Uterus (tissue), 4 donors: Measurements from ENCODE around the gene SKIDA1. TPM values are rescaled to one million over a fixed set of nuclear protein-coding genes. Genes with fewer than 3 reads are reported as not detected.

Experiments used
- DNase-seq, 2 donors: peaks; one replicate each; pipeline ENCODE4 v3.0.0-alpha.2; 2019 to 2020
- H3K27ac ChIP-seq, 2 donors: fragments of 200-600 bp; sonication (generic); 1 replicate in 1 of 2; 2 replicates in 1 of 2; pipeline ENCODE4 v1.5.1; 2016 to 2018
- H3K27me3 ChIP-seq, 2 donors: fragments of 200-600 bp; sonication (generic); one replicate each; pipeline ENCODE4 v1.5.1; 2018 to 2019; ENCODE audit warnings: control low read depth in 1 of 2
- H3K36me3 ChIP-seq, 2 donors: fragments of 200-600 bp; sonication (generic); one replicate each; pipeline ENCODE4 v1.5.1; 2019; ENCODE audit warnings: control low read depth in 1 of 2
- H3K4me1 ChIP-seq, 2 donors: fragments of 200-600 bp; sonication (generic); one replicate each; pipeline ENCODE4 v1.5.1; 2018 to 2019; ENCODE audit warnings: control low read depth in 1 of 2
- H3K4me3 ChIP-seq, 2 donors: fragments of 200-600 bp; sonication (generic); 1 replicate in 1 of 2; 2 replicates in 1 of 2; pipeline ENCODE4 v1.5.1; 2018 to 2019; ENCODE audit warnings: mild to moderate bottlenecking in 1 of 2
- H3K9me3 ChIP-seq, 2 donors: fragments of 200-600 bp; sonication (generic); one replicate each; pipeline ENCODE4 v1.5.1; 2019; ENCODE audit warnings: control low read depth in 1 of 2
- CTCF ChIP-seq, 4 experiments: fragments of 200-600 bp in 2 of 4; fragments of 450-650 bp in 2 of 4; sonication (generic) in 2 of 4; IDR thresholded peaks; one replicate each; pipeline ENCODE4 v1.5.1; 2016 to 2019; ENCODE audit warnings: antibody characterized with exemption in 4 of 4, mild to moderate bottlenecking in 2 of 4, moderate library complexity in 1 of 4
- POLR2A ChIP-seq, 2 donors: fragments of 450-650 bp; IDR thresholded peaks; one replicate each; pipeline ENCODE4 v1.6.1; 2016; ENCODE audit warnings: antibody characterized with exemption in 2 of 2, mild to moderate bottlenecking in 1 of 2, moderate library complexity in 1 of 2
- intact Hi-C: fragments of 100-400 bp; cut with DNase I; formaldehyde crosslinking; loops from one replicate; pipeline ENCODE4 v1.15.1; 2023; ENCODE audit warnings: low total_unique reads
- total RNA-seq, 4 donors: library from RNA; depleted of rRNA in 3 of 4; stranded (reverse); fragments of >200 nt in 3 of 4; gene quantifications; one replicate each; pipeline versions ENCODE4 v1.1.0 to v1.2.4, GENCODE V29; 2014 to 2023
- donor health status: DM: yes; HTN: yes; CAD: no.

The SKIDA1 gene
- total RNA-seq, 4 donors from 2014 or later = 0.26 to 4.9 (median 1.6) TPM; not detected in 1

- Histone ChIP-seq H3K4me3 (peak overlapping the region; percentile 51 to 67), H3K27me3 (no peaks in the 10 kb centered on the region), H3K36me3 (no peaks in the 10 kb centered on the region), H3K27ac (peak overlapping the region; percentile 76 to 91), H3K4me1 (peaks cover 0 to 3% of the 10 kb centered on the region in 2 donors), H3K9me3 (no peaks in the 10 kb centered on the region)
- intact Hi-C loops = no loop called here
- no peak for TF ChIP-seq POLR2A (IDR thresholded peaks at IDR 0.05)
- TF ChIP-seq CTCF (IDR thresholded peaks at IDR 0.05) = no peak
- no peak for DNase-seq
Observed at GRCh38 chr10:21518641-21519396, 6.7 kb downstream of the SKIDA1 start.

GRCh38 chr10:21518149-21518640 is 7.3 kb downstream of the SKIDA1 start:
- DNase-seq = no peak
- Histone ChIP-seq H3K4me1 (peaks cover 0 to 3% of the 10 kb centered on the region in 2 donors), H3K9me3 (no peaks in the 10 kb centered on the region), H3K4me3 (peak overlapping the region; percentile 51 to 67), H3K36me3 (no peaks in the 10 kb centered on the region), H3K27me3 (no peaks in the 10 kb centered on the region), H3K27ac (peak overlapping the region; percentile 76 to 91)
- intact Hi-C loops = no loop called here
- TF ChIP-seq CTCF (IDR thresholded peaks at IDR 0.05) = no peak
- TF ChIP-seq POLR2A (IDR thresholded peaks at IDR 0.05) = no peak

GRCh38 chr10:21517134-21518031 is 8.1 kb downstream of the SKIDA1 start:
- peak overlapping the region; percentile 51 to 67 for H3K4me3 ChIP-seq
- peak overlapping the region; percentile 76 to 91 for H3K27ac ChIP-seq
- H3K4me1 ChIP-seq = peaks cover 0 to 3% of the 10 kb centered on the region in 2 donors
- peak; percentile 64 to 68 for DNase-seq
- peak in 2 of 4 experiments; percentile 11 to 25 for TF ChIP-seq CTCF (IDR thresholded peaks at IDR 0.05)
- no peak for TF ChIP-seq POLR2A (IDR thresholded peaks at IDR 0.05)
- no peaks in the 10 kb centered on the region for H3K36me3 ChIP-seq
- H3K9me3 ChIP-seq = no peaks in the 10 kb centered on the region
- H3K27me3 ChIP-seq = no peaks in the 10 kb centered on the region
- intact Hi-C loops = no loop called here

- no peaks in the 10 kb centered on the region for H3K36me3 ChIP-seq
- peak overlapping the region; percentile 76 to 91 for H3K27ac ChIP-seq
- no peaks in the 10 kb centered on the region for H3K27me3 ChIP-seq
- no peaks in the 10 kb centered on the region for H3K9me3 ChIP-seq
- DNase-seq = peak; percentile 46 to 55
- intact Hi-C loops = no loop called here
- TF ChIP-seq POLR2A (IDR thresholded peaks at IDR 0.05) (no peak), CTCF (IDR thresholded peaks at IDR 0.05) (no peak)
- peaks cover 0 to 3% of the 10 kb centered on the region in 2 donors for H3K4me1 ChIP-seq
- peak overlapping the region; percentile 51 to 67 for H3K4me3 ChIP-seq
Observed at GRCh38 chr10:21516242-21517131, 9.0 kb downstream of the SKIDA1 start.
